AG09309 (cell line): Measurements from ENCODE around the gene CDS2.

Experiments
- DNase-seq: peaks from one replicate; pipeline ENCODE4 v3.0.0-alpha.2; 2010; ENCODE audit warnings: low read depth
- H3K4me3 ChIP-seq: 2 replicates; pipeline ENCODE4 v1.5.1; 2011; ENCODE audit warnings: mild to moderate bottlenecking, low read depth, low read length, moderate library complexity; ENCODE audit not compliant: control insufficient read depth
- CTCF ChIP-seq: IDR thresholded peaks from 2 replicates; pipeline ENCODE4 v1.5.1; 2011; ENCODE audit warnings: mild to moderate bottlenecking, low read depth, low read length, inconsistent platforms; ENCODE audit not compliant: insufficient read depth, control insufficient read depth; ENCODE audit errors: missing control alignments

CDS2 gene

GRCh38 chr20:5173751-5174150 lies 46.9 kb downstream of the CDS2 start:
- DNase-seq = no peak
- TF ChIP-seq CTCF = no peak
- no peak overlapping the region for H3K4me3 ChIP-seq

GRCh38 chr20:5177071-5177470 lies 50.3 kb downstream of the CDS2 start:
- no peak overlapping the region for H3K4me3 ChIP-seq
- no peak for DNase-seq
- TF ChIP-seq CTCF = no peak

GRCh38 chr20:5178046-5178445 lies 51.2 kb downstream of the CDS2 start:
- H3K4me3 ChIP-seq = no peak overlapping the region
- no peak for TF ChIP-seq CTCF

GRCh38 chr20:5180421-5180820 lies 53.6 kb downstream of the CDS2 start:
- no peak for TF ChIP-seq CTCF
- DNase-seq = no peak
- no peak overlapping the region for H3K4me3 ChIP-seq

More at GRCh38 chr20:5178046-5178445, 51.2 kb downstream of the CDS2 start:
- no peak for DNase-seq

- no peak for TF ChIP-seq CTCF
- no peak overlapping the region for H3K4me3 ChIP-seq
- no peak for DNase-seq
These were observed 54.1 kb downstream of the CDS2 start for GRCh38 chr20:5180933-5181332.

- no peak overlapping the region for H3K4me3 ChIP-seq
- no peak for DNase-seq
- TF ChIP-seq CTCF = no peak
These were observed 54.7 kb downstream of the CDS2 start for GRCh38 chr20:5181492-5181891.

- TF ChIP-seq CTCF = no peak
- DNase-seq = no peak
- no peak overlapping the region for H3K4me3 ChIP-seq
These were observed 55.1 kb downstream of the CDS2 start for GRCh38 chr20:5181958-5182357.
